Lower leg skin (tissue), 3 donors: ENCODE results near the gene ZFYVE26.

ENCODE experiments used
- CTCF ChIP-seq, 3 donors: fragments of 450-650 bp; IDR thresholded peaks; one replicate each; pipeline ENCODE4 v1.5.1; 2016; ENCODE audit warnings: antibody characterized with exemption in 3 of 3, mild to moderate bottlenecking in 3 of 3, moderate library complexity in 2 of 3
- POLR2A ChIP-seq, 2 donors: fragments of 450-650 bp; IDR thresholded peaks; one replicate each; pipeline ENCODE4 v1.6.1; 2016 to 2017; ENCODE audit warnings: antibody characterized with exemption in 2 of 2, mild to moderate bottlenecking in 1 of 2, moderate library complexity in 1 of 2

DNA sequence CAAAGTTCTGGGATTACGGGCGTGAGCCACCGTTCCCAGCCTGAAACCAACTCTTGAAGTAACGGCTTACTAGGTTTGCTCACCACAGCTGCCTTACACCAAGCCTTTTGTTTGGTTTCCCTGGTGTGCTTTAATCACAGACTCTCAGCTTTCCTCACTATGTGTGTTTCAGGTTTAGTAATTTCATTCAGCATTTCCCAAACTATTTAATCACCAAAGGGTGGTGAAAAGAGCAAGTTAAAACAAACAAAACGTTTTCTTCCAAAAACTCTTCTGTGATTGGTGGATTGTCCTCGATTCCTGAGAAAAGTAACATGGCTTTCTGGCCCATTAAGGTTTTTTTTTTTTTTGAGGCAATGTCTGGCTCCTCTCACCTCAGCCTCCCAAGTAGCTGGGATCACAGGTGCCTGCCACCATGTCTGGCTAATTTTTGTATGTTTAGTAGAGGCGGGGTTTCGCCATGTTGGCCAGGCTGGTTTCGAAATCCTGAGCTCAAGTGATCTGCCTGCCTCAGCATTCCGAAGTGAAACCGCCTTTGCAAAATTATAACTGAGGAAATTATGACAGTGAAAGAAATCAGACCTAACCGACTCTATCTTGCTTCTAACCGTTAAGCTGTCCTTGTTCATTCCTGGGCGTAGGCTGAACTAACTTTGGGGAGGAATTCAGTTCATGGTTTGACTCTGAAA lies 1.5 kb upstream of the ZFYVE26 start:
- no peak for TF ChIP-seq CTCF (IDR thresholded peaks at IDR 0.05)
- TF ChIP-seq POLR2A (IDR thresholded peaks at IDR 0.05): no peak
